HFF-Myc (cell line): ENCODE measurements around the gene MEST.

Source experiments
- DNase-seq: peaks from one replicate; pipeline ENCODE4 v3.0.0-alpha.2; 2011; ENCODE audit warnings: low read depth; ENCODE audit errors: extremely low read depth
- H3K4me3 ChIP-seq: replicated peaks from 2 replicates; pipeline ENCODE4 v1.5.1; 2011; ENCODE audit warnings: low read depth, mild to moderate bottlenecking, control low read depth, low read length
- TF ChIP-seq, protein P1 (sequence below): IDR thresholded peaks from 2 replicates; pipeline ENCODE4 v1.5.1; 2012; ENCODE audit warnings: mild to moderate bottlenecking, low read depth, low read length, control low read depth; ENCODE audit errors: missing control alignments

MEST gene

DNA sequence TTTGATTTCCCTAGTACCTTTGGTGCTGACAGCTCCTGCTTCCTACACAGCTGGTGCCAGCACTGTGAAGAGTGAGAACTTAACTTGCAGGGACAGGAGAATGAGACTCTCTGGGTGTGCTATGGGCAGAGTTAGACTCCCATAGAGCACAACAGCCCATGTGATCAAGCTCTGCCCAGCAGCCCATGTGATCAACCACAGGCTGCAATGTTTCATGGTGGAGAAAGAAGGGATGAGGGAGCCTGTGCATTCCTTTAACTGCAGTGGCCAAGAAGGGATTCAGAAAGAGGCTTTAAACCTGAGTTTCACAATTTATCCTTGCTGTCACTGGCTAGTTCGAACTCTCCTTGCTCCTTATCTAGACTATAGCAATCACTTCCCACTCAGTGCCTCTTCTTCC is 10.0 kb upstream of the MEST start:
- no peak overlapping the region for H3K4me3 ChIP-seq
- DNase-seq, result no peak
- TF ChIP-seq, protein P1, sequence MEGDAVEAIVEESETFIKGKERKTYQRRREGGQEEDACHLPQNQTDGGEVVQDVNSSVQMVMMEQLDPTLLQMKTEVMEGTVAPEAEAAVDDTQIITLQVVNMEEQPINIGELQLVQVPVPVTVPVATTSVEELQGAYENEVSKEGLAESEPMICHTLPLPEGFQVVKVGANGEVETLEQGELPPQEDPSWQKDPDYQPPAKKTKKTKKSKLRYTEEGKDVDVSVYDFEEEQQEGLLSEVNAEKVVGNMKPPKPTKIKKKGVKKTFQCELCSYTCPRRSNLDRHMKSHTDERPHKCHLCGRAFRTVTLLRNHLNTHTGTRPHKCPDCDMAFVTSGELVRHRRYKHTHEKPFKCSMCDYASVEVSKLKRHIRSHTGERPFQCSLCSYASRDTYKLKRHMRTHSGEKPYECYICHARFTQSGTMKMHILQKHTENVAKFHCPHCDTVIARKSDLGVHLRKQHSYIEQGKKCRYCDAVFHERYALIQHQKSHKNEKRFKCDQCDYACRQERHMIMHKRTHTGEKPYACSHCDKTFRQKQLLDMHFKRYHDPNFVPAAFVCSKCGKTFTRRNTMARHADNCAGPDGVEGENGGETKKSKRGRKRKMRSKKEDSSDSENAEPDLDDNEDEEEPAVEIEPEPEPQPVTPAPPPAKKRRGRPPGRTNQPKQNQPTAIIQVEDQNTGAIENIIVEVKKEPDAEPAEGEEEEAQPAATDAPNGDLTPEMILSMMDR, result no peak

DNA sequence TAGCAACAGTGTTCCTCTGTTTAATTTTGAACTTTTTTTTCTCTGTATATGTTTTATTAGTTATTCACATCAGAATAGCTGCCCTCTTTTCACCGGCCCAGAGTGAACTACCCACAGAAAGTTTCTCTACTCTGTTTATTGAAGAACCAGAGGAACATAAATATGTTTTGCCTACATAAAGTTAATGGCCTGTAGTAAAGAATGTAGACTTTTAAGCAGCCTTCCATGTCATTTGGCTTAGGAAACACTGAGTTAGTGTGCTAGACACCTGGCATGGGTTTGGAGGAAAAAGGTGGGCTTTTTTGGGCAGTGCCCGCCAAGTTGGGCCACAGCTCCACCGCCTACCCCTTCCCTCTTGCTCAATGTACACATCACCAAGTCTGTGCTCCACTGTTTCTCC is 8.9 kb upstream of the MEST start:
- DNase-seq, result no peak
- TF ChIP-seq, protein P1, result no peak
- no peak overlapping the region for H3K4me3 ChIP-seq

DNA sequence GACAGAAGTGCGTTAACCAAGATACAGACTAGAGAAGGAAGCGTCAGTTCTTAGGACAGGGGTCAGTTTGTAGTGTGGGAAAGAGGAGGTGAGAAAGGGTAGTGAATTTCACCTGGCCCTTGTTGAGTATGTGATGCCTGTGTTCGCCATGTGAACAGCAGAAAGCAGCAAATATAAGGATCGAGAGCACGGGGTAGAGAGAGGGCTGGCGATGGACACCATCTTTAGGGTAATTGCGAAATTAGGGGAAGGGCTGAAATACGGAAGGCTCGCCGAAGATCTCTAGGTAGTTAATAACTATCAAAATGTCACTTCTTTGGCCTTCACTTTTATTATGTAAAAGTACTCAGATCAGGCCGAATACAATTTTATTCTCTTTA is 6.2 kb upstream of the MEST start:
- H3K4me3 ChIP-seq, result no peak overlapping the region
- TF ChIP-seq, protein P1, result no peak
- no peak for DNase-seq

DNA sequence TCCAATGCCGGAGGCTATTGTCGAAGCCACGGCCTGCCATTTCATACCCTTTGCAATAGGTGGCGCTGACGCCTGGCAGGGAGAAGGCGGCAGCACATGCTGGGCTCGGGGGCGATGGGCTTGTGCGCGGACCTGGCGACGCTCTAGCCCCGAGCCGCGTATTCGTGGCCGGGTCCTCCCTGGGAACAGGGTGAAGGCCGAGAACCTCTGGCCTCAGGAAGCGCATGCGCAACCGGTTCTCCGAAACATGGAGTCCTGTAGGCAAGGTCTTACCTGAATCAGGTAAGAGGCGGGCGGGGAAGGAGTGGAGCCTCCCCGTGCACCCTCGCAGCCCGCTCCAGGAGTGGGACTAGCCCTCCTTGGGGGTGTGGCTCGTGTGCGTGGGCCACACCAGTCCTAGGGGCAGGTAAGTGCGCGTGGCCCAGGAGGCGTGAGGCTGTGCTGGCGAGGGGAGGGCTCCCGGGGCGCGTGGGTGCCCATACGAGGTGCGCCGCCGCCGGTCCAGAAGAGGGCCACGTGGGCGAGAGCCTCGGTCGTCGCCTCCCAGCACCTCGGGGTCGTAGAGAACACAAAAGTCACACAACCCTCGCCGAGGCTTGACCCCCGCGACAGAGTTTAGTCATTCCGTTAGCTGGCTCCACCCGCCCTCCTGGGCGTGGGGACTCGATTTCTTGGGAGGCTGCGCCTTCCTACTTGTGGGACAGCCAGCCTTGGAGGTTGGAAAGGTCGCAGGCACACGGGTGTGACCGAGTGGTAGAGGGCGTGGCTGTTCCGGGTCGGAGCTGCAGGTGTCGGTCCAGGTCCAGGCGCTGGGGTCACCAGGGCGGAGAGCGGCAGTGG is 5.6 kb upstream of the MEST start:
- H3K4me3 ChIP-seq, result no peak overlapping the region
- TF ChIP-seq, protein P1, result peak; percentile 35
- DNase-seq, result no peak

DNA sequence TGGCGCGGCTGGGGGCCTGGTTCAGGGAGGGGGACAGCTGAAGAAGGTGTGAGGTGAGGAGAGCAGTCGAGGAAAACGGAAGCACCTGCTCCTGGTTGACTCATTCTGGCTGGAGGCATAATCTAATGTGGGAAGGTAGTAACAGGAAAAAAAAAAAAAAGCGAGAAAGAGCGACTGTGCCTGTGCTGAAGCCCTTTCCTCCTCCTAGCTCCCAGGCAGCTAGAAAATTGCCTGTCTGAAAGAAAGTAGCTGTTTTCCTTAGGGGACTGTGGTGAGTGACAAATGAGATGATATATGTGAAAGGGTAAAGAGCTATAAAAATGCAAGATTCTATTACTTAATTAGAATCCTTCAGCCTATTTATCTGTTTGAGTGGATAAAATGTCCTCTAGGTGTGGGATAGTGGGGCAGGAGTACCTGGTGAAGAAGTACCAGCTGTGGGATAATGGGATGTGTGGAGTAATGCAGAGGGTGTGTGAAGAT is 4.9 kb upstream of the MEST start:
- TF ChIP-seq, protein P1, result no peak
- no peak overlapping the region for H3K4me3 ChIP-seq
- no peak for DNase-seq

DNA sequence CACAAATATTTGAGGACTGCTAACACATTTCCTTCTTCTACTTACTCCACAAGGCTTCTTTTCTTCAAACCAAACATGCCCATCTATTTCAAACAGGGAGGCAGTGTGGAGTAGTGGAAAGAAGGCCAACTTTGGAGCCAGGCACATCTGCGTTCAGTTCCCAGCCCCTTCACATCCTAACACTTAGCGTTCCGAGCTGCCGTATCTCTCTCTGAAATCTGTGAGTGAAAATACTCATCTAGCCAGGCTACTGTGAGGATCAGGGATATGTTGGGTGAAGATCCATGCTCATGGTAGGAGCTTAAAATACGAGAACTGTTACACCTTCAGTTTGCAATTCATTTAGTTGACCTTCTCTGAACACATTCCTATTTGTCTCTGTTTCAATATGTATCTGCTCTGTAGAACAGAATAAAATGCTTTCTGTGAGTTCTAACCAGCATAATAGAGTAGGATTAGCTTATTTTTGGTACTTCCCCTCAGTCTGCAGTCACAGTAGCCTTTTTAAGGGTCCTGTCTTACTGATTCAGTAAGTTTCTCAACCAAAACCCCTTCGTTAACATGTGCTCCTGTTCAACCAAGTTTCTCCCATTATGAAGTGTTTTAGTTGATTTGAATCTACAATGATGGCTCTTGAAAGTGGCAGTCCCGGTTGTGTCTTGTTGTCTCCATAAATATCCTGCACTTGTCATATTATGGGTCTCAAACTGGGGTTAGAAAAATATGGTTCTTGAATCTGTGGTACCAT is 3.3 kb upstream of the MEST start:
- TF ChIP-seq, protein P1, result no peak
- no peak overlapping the region for H3K4me3 ChIP-seq
- no peak for DNase-seq
